Measurements from ENCODE around the gene RCAN3. TPM values are rescaled to one million over a fixed set of nuclear protein-coding genes. Genes with fewer than 3 reads are reported as not detected.

Gene RCAN3
- total and polyA plus RNA-seq, 2 of the 4 experiments (the other 2 are of a cell fraction), result 4.0 to 5.9 TPM

DNA sequence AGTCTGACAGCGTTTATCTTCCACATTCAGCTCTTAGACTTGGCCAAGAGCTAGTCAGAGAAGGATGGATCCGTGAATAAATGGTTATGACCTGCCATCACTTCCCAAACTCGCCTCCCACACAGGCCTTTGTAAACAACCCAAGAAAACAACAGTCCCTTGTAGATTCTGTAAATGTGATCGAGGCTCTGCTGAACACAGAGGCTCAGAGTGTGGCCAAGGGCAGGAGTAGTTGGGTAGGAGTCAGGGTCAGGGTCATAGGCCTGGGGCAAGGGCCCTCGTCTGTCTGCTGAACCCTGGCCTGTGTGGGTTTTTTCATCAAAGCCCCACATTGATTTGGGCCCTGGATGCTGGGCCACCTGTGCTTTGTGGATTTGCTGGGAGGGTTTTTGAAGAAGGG is 85.9 kb downstream of the RCAN3 start:
- dilution Hi-C loops (cut with HindIII; ENCODE audit: low sequenced_read_pairs, unreplicated experiment), result no loop called here

More for the DNA sequence above, 85.9 kb downstream of the RCAN3 start:
- Histone ChIP-seq H3K4me2 (ENCODE audit: low read depth, low read length) (no peak overlapping the region), H3K56ac (ENCODE audit: extremely low read depth, insufficient read depth, low read length) (no peak overlapping the region), H4K5ac (ENCODE audit: low read depth, low read length) (no peak overlapping the region), H3K14ac (replicated peaks; ENCODE audit: low read depth, low read length) (no peak overlapping the region), H3K79me1 (ENCODE audit: low read depth in 1 of 2, low read length in 2 of 2) (no peaks in the 10 kb centered on the region), H2BK20ac (ENCODE audit: low read depth, low read length) (no peak overlapping the region), H2AK9ac (replicated peaks; ENCODE audit: low read depth, low read length, poor library complexity) (no peak overlapping the region), H2BK5ac (ENCODE audit: low read depth, low read length, poor library complexity, severe bottlenecking) (no peak overlapping the region), H3K18ac (ENCODE audit: low read depth, low read length) (no peak overlapping the region), H2BK15ac (ENCODE audit: low read depth, low read length) (no peak overlapping the region), H3K4ac (ENCODE audit: low read depth, low read length) (no peak overlapping the region), H3K27me3 (ENCODE audit: control insufficient read depth, insufficient read depth, low read length) (peaks cover 42% of the 10 kb centered on the region), H4K8ac (ENCODE audit: low read depth in 2 of 2, low read length in 2 of 2) (no peak overlapping the region), H3K4me1 (ENCODE audit: control insufficient read depth, insufficient read depth, low read length) (no peaks in the 10 kb centered on the region), H2AFZ (replicated peaks; ENCODE audit: low read length, poor library complexity) (no peak overlapping the region), H3K9me3 (ENCODE audit: control insufficient read depth, insufficient read depth, low read length) (no peaks in the 10 kb centered on the region), H2AK5ac (ENCODE audit: low read depth, low read length) (no peak overlapping the region), H4K20me1 (ENCODE audit: insufficient read depth, low read length) (no peaks in the 10 kb centered on the region), H4K91ac (ENCODE audit: insufficient read depth, low read depth, low read length) (no peak overlapping the region), H3K27ac (ENCODE audit: insufficient read depth, low read length) (no peak overlapping the region), H3K36me3 (ENCODE audit: control insufficient read depth, insufficient read depth, low read length) (no peaks in the 10 kb centered on the region), H3K23ac (ENCODE audit: low read depth, low read length) (no peak overlapping the region), H3K9me1 (ENCODE audit: insufficient read depth, low read length) (no peaks in the 10 kb centered on the region), H3K9ac (ENCODE audit: low read depth, low read length) (no peak overlapping the region), H3K4me3 (ENCODE audit: insufficient read depth, low read depth, low read length) (no peak overlapping the region), H2BK120ac (ENCODE audit: low read depth, low read length) (no peak overlapping the region)
- no CpG with 5 or more reads among the region's 5 CpGs for WGBS, 2 experiments (ENCODE audit: extremely low coverage in 2 of 2, insufficient read length in 1 of 2)
- POLR2A ChIA-PET (ENCODE audit: unreplicated experiment), result no interaction called here
- DNase-seq, result no peak
- TF ChIP-seq BHLHE40 (IDR thresholded peaks at IDR 0.05; ENCODE audit: low read depth, low read length), result no peak
- no peak for TF ChIP-seq MAFK (IDR thresholded peaks at IDR 0.05; ENCODE audit: low read depth, low read length)
- no peak for TF ChIP-seq RCOR1 (IDR thresholded peaks at IDR 0.05; ENCODE audit: insufficient replicate concordance, low read length)
- TF ChIP-seq, protein P1, sequence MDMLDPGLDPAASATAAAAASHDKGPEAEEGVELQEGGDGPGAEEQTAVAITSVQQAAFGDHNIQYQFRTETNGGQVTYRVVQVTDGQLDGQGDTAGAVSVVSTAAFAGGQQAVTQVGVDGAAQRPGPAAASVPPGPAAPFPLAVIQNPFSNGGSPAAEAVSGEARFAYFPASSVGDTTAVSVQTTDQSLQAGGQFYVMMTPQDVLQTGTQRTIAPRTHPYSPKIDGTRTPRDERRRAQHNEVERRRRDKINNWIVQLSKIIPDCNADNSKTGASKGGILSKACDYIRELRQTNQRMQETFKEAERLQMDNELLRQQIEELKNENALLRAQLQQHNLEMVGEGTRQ (IDR thresholded peaks at IDR 0.05; ENCODE audit: low read depth, low read length), result no peak
- TF ChIP-seq MAZ (IDR thresholded peaks at IDR 0.05; ENCODE audit: borderline replicate concordance, low read depth, low read length), result no peak
- BruUV-seq (replicated peaks), result no TSS peak
- no peak for ATAC-seq (ENCODE audit: low read depth)
- in situ Hi-C loops (cut with MboI; ENCODE audit: low sequenced_read_pairs) (no loop called here), intact Hi-C loops (cut with micrococcal nuclease) (loop anchor here (10.0 kb wide), 1 partner anchor 194 kb away; no protein-coding TSS in a partner anchor)
- CTCF ChIA-PET, result no interaction called here

All from IMR-90 (cell line).